Activated T-cell treated with anti-CD3 and anti-CD28 coated beads, Interleukin-2, amount 50 U/mL, for 72 hours (primary cell): Measurements from ENCODE around the gene TMEM87B. TPM values are rescaled to one million over a fixed set of nuclear protein-coding genes. Genes with fewer than 3 reads are reported as not detected.

Source experiments
- ATAC-seq, 2 donors: fragments of 150-1000 bp; cut with Tn5 transposase; replicated peaks in 1 of 2; 2 replicates each; pipeline ENCODE4 v1.10.0; 2021; ENCODE audit warnings: moderate library complexity in 2 of 2, mild to moderate bottlenecking in 1 of 2
- DNase-seq, 2 donors: peaks; one replicate each; pipeline ENCODE4 v3.0.0; 2021 to 2022; ENCODE audit warnings: mixed read lengths in 1 of 2
- H3K27ac Mint-ChIP-seq: one replicate; pipeline ENCODE4 v1.8.0; 2022; ENCODE audit warnings: mild to moderate bottlenecking, moderate library complexity, mixed read lengths
- H3K27me3 Mint-ChIP-seq: one replicate; pipeline ENCODE4 v1.8.0; 2022; ENCODE audit warnings: low read depth, mixed read lengths
- H3K36me3 Mint-ChIP-seq, 2 donors: one replicate each; pipeline ENCODE4 v1.8.0; 2022; ENCODE audit warnings: mixed read lengths in 2 of 2, mild to moderate bottlenecking in 1 of 2; ENCODE audit not compliant: insufficient read depth in 2 of 2
- H3K4me1 Mint-ChIP-seq: one replicate; pipeline ENCODE4 v1.8.0; 2022; ENCODE audit warnings: low read depth, mixed read lengths
- H3K4me3 Mint-ChIP-seq, 2 donors: one replicate each; pipeline ENCODE4 v1.8.0; 2022; ENCODE audit warnings: mild to moderate bottlenecking in 2 of 2, mixed read lengths in 2 of 2, moderate library complexity in 2 of 2
- H3K9me3 Mint-ChIP-seq, 2 donors: one replicate each; pipeline ENCODE4 v1.8.0; 2022; ENCODE audit warnings: mixed read lengths in 2 of 2
- total RNA-seq, 2 donors: library from RNA; stranded (reverse); gene quantifications; one replicate each; pipeline ENCODE4 v1.2.3, GENCODE V29; 2022

The TMEM87B gene
- total RNA-seq, 2 donors from 2014 or later: 31.2 to 36.4 TPM

DNA sequence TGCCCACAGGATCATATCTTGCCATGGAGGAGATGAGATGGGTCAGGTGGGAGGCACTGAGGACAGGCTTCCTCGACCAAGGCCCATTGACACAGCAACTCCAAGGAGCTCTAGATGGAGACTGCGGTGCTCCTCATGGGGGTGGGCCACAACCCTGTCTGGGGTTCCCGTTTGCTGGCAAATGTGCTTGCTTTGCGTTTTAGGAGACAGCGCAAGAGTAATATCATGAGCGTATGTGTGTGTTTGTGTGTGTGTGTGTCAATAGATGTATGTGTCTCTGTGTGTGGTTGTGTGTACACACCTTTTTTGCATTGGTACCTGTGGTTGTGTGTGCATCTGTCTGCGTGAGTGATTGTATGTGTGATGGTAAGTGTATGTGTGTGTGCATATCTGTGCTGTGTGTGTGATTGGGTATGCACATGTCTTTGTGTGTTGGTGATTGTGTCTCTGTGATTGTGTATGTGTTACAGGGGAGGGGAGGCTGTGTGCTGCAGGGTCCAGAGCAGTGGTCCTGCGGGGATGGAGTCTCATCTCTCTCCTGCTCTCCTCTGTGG is 87.5 kb downstream of the TMEM87B start:
- Mint-ChIP-seq H3K9me3 (no peaks in the 10 kb centered on the region), H3K36me3 (no peaks in the 10 kb centered on the region), H3K27me3 (peaks cover 10% of the 10 kb centered on the region), H3K27ac (no peak overlapping the region), H3K4me1 (no peaks in the 10 kb centered on the region), H3K4me3 (no peak overlapping the region)
- ATAC-seq: no peak
- DNase-seq: no peak

DNA sequence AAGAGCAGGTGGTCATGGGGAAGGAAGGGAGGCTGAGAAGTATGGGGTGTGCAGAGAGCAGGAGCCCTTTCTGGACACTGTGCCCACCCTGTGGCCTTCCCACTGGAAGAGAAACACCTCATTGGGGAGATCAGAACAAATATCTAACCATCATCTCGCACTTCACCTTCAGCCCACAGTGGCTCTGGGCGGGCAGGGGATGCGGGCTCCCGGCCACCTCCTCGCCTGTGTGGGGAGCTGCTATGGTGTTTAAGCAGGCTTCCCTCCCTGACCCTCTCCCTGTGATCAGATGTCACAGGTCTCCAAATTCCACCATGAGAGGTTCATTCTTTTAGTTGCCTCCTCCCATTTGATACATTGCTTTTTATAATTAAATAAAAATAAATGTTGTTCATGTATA is 88.1 kb downstream of the TMEM87B start:
- no peaks in the 10 kb centered on the region for H3K36me3 Mint-ChIP-seq
- no peak overlapping the region for H3K27ac Mint-ChIP-seq
- DNase-seq (no peak), ATAC-seq (no peak)
- H3K27me3 Mint-ChIP-seq: peaks cover 8% of the 10 kb centered on the region
- H3K4me1 Mint-ChIP-seq: no peaks in the 10 kb centered on the region
- no peaks in the 10 kb centered on the region for H3K9me3 Mint-ChIP-seq
- no peak overlapping the region for H3K4me3 Mint-ChIP-seq

DNA sequence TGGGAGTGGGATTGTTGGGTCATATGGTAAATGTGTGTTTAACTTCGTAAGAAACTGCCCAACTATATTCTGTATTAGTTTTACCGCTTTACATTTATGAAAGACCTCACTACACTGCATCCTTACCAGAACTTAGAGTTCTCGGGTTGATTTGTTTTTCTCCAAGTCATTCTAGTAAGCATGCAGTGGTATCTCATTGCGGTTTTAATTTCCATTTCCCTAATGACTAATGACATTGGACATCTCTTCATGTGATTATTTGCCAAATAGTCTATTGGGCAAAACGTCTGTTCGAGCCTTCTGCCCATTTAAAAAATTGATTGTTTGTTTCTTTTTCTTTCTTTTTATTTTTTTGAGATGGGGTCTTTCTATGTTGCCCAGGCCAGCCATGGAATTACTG is 89.9 kb downstream of the TMEM87B start:
- Mint-ChIP-seq H3K27ac (no peak overlapping the region), H3K27me3 (peaks cover 8% of the 10 kb centered on the region), H3K4me1 (no peaks in the 10 kb centered on the region), H3K4me3 (no peak overlapping the region), H3K36me3 (no peaks in the 10 kb centered on the region), H3K9me3 (no peaks in the 10 kb centered on the region)
- no peak for ATAC-seq
- DNase-seq: no peak

DNA sequence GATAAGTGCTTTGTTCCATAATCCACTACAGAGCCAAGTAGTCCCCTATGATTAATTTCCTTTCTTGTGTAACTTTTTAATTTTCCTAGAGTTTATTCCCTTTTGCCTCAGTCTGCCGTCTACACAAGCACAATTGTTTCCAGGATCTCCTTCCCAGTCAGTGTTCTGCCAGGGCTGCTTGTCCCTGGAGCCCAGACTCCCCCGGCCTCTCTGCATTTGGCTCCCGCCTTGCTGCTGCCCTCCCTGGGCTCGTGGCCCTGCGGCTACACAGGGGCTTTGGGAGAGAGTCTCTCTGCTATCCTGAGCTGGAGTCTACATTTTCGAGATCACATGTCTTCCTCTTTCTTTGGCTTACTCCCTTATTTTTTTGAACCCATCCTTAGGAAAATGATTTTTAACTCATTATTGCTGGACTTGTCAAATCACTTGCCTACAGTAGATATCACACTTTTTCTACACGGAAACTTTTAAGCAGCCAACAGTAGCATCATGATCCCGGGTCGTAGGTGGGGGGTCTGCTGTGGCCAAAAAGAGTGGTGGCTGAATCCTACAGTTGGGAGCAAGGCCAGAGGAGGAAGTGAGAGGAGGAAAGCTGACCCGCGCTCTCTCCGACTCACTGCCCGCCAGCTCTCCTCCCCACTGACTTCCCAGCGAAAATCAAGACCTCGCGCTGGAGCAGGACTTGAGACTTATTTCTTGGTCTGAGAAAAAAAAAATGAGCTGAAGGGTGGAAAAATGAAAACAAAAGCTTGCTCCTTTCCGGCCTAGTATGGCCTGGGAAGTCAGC is 92.5 kb downstream of the TMEM87B start:
- Mint-ChIP-seq H3K27ac (no peak overlapping the region), H3K27me3 (no peaks in the 10 kb centered on the region), H3K4me3 (no peak overlapping the region), H3K36me3 (no peaks in the 10 kb centered on the region), H3K4me1 (no peaks in the 10 kb centered on the region), H3K9me3 (no peaks in the 10 kb centered on the region)
- DNase-seq (no peak), ATAC-seq (no peak)

DNA sequence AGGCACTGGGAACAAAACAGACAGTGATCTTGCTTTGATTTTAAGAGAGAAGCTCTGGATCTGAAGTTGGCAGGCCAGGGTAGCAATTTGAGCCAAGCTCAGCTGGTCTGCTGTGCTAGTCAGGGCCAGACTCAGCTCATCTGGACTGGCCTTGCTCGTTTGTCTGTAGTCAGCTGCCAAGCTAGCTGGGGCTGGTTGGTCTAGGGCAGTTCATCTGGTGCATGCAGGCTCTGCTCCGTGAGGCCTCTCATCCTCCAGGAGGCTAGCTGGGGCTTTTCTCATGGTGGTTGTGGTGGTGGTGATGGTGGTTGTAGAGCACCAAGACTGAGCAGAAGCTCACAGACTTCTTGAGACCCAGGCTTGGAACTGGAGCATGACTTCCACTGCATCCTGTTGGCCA is 93.4 kb downstream of the TMEM87B start:
- Mint-ChIP-seq H3K4me1 (peaks cover 8% of the 10 kb centered on the region), H3K27ac (no peak overlapping the region), H3K27me3 (no peaks in the 10 kb centered on the region), H3K9me3 (no peaks in the 10 kb centered on the region), H3K4me3 (no peak overlapping the region), H3K36me3 (no peaks in the 10 kb centered on the region)
- no peak for ATAC-seq
- DNase-seq: no peak

DNA sequence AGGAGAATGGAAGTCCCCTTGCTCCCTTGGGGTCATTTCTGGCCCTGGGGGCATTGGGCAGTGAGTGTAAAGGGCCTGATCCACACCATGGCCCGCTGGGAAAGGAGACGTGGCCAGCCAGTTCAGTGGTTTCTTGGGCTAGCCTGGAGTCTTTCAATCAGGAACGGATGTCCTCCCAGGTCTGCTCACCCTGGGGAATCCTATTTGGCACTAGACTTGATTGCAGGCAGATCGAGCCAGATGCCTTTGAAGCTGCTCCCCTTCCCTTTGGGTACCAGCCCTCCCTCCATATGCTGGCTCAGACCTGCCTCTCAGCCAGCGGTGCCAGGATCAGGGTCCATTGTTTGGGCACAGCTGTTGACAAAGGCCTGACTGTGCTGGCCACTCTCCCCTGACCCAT is 94.1 kb downstream of the TMEM87B start:
- Mint-ChIP-seq H3K27me3 (no peaks in the 10 kb centered on the region), H3K9me3 (no peaks in the 10 kb centered on the region), H3K4me3 (no peak overlapping the region), H3K4me1 (peaks cover 15% of the 10 kb centered on the region), H3K36me3 (no peaks in the 10 kb centered on the region), H3K27ac (no peak overlapping the region)
- ATAC-seq (no peak), DNase-seq (no peak)

DNA sequence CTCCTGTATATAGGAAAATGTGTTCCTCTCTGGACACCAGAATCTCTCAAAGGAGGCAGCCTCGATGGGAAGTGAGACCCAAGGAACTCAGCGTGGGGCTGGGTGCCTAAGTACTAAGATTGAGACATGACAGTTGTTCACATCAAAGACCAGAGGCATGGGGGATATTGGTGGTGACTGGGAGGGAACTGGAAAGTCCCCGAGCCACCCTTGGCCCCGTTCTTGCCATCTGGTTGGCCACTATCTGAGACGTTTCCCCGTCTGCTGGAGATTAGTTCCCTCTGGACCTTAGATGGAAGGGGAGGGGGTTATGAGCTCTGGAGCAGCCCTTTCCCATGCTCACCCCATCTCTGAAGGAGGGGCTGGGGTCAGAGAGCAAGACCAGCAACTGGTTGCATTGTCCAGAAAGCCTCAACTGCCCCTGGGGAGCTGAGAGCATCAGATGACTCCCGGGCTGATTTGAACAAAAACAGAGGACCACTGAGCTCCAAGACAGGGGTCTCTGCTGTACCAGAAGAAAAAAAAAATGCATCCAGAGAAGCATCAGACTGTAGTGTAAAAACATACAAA is 94.9 kb downstream of the TMEM87B start:
- Mint-ChIP-seq H3K27me3 (no peaks in the 10 kb centered on the region), H3K4me3 (no peak overlapping the region), H3K27ac (no peak overlapping the region), H3K36me3 (no peaks in the 10 kb centered on the region), H3K9me3 (no peaks in the 10 kb centered on the region), H3K4me1 (peaks cover 23% of the 10 kb centered on the region)
- no peak for ATAC-seq
- DNase-seq: no peak

DNA sequence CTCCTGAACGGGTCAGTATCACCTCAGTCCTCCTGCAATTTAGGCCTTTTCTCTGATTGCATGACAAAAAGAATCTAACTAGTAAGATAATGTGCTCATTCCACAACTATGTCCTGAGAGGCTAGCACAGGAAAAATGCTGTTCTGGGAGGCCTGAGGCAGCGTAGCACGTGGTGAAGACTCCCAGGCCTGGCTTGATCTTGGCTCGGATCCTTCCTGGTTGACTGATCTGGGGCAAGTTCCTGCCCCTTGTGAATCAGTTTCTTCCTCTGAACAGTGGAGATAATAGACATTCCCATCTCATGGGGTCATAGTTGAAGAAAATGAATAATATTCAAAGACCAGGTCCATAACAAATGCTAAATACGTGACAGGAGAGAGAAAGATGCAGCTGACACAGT is 95.4 kb downstream of the TMEM87B start:
- Mint-ChIP-seq H3K4me1 (peaks cover 28% of the 10 kb centered on the region), H3K27me3 (no peaks in the 10 kb centered on the region), H3K4me3 (no peak overlapping the region), H3K9me3 (no peaks in the 10 kb centered on the region), H3K27ac (no peak overlapping the region), H3K36me3 (no peaks in the 10 kb centered on the region)
- DNase-seq: no peak
- no peak for ATAC-seq

DNA sequence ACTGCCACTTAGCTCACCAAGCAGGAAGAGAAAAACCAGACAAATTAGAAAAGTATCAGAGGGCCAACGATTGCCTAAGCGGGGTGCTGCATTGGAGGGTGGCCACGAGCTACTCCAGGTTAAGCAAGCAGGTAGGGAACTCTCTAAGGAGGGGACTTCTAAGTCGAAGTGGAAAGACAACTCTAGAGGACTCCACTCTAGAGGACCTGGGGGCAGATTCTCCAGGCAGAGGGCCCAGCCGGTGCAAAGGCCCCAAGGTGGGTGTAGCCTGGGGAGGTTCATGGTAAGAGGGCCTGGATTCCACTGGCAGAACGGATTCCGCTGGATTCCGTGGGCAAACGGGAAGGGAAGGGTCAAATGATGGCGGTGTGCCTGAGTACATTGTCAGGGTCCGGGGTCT is 95.8 kb downstream of the TMEM87B start:
- H3K27me3 Mint-ChIP-seq: no peaks in the 10 kb centered on the region
- H3K27ac Mint-ChIP-seq: no peak overlapping the region
- DNase-seq (no peak), ATAC-seq (no peak)
- H3K4me1 Mint-ChIP-seq: peaks cover 32% of the 10 kb centered on the region
- H3K4me3 Mint-ChIP-seq: no peak overlapping the region
- no peaks in the 10 kb centered on the region for H3K9me3 Mint-ChIP-seq
- no peaks in the 10 kb centered on the region for H3K36me3 Mint-ChIP-seq

DNA sequence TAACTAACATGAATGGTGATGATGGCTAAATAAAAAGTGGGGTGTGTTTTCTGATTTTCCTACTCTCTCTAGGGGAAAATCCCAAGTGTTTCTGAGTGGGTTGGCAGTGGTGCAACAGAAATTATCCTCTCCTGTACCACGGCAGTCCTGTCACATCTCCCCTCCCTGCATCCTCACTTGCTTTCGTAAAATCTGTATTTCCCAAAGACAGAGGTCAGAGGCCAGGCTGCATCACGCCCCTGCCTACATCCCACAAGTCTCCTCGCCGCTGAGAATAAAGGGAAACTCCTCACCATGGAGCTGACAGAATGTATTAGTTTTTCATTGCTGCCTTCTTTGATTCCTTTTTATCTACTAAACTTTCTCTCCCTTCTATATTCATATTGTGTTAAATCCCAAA is 96.2 kb downstream of the TMEM87B start:
- H3K36me3 Mint-ChIP-seq: no peaks in the 10 kb centered on the region
- no peak overlapping the region for H3K4me3 Mint-ChIP-seq
- peaks cover 36% of the 10 kb centered on the region for H3K4me1 Mint-ChIP-seq
- no peak for ATAC-seq
- DNase-seq: no peak
- H3K27ac Mint-ChIP-seq: no peak overlapping the region
- H3K27me3 Mint-ChIP-seq: no peaks in the 10 kb centered on the region
- no peaks in the 10 kb centered on the region for H3K9me3 Mint-ChIP-seq

DNA sequence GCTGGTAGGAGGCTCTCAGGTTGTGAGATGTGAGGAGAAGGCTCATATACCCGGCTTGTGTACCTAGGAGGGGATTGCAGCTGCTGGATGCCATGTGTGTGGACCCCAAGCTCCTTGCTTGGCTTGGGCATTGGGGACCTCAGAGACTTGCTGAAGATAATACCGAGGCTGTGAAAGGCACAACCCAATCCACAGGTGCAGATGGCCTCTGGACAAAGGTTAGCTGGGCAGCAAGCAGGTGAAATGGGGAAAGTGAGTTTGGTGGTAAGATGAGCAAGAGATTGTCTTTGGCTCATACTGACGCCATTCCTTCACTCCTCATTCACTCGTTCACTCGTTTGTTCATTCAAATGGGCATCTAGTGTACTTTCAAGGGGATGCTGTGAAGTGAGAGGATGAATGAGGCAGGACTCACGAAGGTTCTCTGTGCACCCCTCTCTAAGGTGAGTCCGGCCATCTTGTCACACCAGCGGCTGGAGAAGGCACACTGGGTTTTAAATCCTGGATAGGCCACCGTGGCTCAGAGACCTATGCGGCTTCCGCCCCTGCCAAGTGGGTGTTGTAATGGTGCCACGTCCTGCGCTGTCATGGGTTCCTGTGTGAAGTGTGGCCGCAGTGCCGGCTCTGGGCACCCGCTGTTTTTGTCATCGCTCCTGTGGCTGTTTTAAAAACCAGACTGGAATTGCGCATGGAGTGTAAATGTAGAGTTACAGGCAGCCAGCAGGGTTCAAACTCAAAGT is 96.8 kb downstream of the TMEM87B start:
- Mint-ChIP-seq H3K9me3 (no peaks in the 10 kb centered on the region), H3K27me3 (no peaks in the 10 kb centered on the region), H3K36me3 (no peaks in the 10 kb centered on the region), H3K27ac (no peak overlapping the region), H3K4me1 (peaks cover 42% of the 10 kb centered on the region), H3K4me3 (no peak overlapping the region)
- no peak for DNase-seq
- no peak for ATAC-seq

DNA sequence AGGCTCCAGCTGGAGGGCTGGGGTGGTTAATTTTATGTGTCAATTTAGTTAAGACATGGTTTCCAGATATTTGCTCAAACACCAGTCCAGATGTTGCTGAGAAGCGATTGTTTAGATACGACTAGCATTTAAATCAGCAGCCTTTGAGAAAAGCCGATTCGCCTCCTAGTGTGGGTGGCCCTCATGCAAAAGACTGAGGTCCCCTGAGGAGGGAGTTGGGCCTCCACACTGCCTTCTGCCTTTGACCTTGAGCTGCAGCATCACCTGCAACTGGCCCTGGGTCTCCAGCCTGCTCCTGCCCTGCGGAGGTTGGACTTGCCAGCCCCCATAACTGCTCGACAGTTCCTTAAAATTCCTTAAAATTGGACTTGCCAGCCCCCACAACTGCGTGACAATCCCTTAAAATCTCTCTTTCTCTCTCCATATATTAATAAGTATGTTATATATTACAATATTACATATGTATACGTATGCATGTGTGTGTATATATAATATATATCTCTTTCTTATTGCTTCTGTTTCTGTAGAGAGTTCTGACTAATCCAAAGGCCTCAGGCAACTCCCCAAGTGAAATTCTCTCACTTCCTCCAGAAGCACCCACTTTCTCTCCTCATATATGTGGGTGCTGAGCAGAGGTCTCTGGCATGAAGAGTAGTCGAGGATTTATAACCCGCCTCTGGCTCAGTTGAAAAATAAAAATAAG is 97.6 kb downstream of the TMEM87B start:
- Mint-ChIP-seq H3K4me1 (peaks cover 50% of the 10 kb centered on the region), H3K27ac (no peak overlapping the region), H3K4me3 (no peak overlapping the region), H3K27me3 (no peaks in the 10 kb centered on the region), H3K9me3 (no peaks in the 10 kb centered on the region), H3K36me3 (no peaks in the 10 kb centered on the region)
- ATAC-seq (no peak), DNase-seq (no peak)

DNA sequence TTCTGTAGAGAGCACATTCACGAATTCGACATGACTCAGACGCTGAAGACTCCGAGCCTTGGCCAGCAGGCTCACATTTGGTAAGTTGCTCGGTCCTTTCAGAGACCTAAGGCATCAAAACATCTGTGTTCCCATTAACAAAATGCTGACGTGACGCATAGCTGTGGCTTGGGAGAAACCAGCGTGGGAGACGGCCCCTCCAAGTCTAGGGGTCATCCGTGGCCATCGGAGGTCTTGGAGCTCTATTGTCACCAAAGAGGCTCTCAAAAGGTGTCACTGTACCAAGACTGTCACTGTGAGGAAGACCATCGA is 98.1 kb downstream of the TMEM87B start:
- Mint-ChIP-seq H3K9me3 (no peaks in the 10 kb centered on the region), H3K27me3 (no peaks in the 10 kb centered on the region), H3K4me1 (peaks cover 53% of the 10 kb centered on the region), H3K4me3 (no peak overlapping the region), H3K36me3 (no peaks in the 10 kb centered on the region), H3K27ac (no peak overlapping the region)
- ATAC-seq (no peak), DNase-seq (no peak)
